GM12878 (cell line): ENCODE measurements around the gene SLMAP. TPM values are rescaled to one million over a fixed set of nuclear protein-coding genes. Genes with fewer than 3 reads are reported as not detected.

Experiments used
- ATAC-seq: fragments of 200-7000 bp; cut with Tn5 transposase; 3 replicates; pipeline ENCODE4 v1.9.1; 2020; ENCODE audit warnings: mild to moderate bottlenecking, moderate library complexity
- BruUV-seq: library from RNA; stranded (reverse); fragments of 400-500 nt; replicated peaks from 2 replicates; lab custom pipeline; 2021; lab: Mats Ljungman, UMichigan
- CTCF ChIA-PET: fragments of 300-600 bp; sonication (Branson Sonifier 250); formaldehyde crosslinking; extraction: SDS; loops from one replicate; lab custom pipeline; 2021; ENCODE audit warnings: inconsistent platforms; lab: Yijun Ruan, JAX
- POLR2A ChIA-PET: fragments of 350-600 bp; formaldehyde crosslinking; extraction: SDS; loops from one replicate; lab custom pipeline; 2021; ENCODE audit warnings: inconsistent platforms; lab: Charles Lee
- RAD21 ChIA-PET: fragments of 300-600 bp; sonication (Branson Sonifier 250); formaldehyde crosslinking; loops from one replicate; lab custom pipeline; 2023; ENCODE audit warnings: antibody characterized with exemption; ENCODE audit not compliant: unreplicated experiment; lab: Charles Lee
- SMC1A ChIA-PET: fragments of 300-600 bp; sonication (Branson Sonifier 250); formaldehyde crosslinking; loops from one replicate; lab custom pipeline; 2023; ENCODE audit not compliant: unreplicated experiment, uncharacterized antibody; lab: Charles Lee
- DNase-seq: peaks from one replicate; pipeline ENCODE4 v3.0.0-alpha.2; 2011; ENCODE audit warnings: low read depth, low spot score
- FAIRE-seq: peaks from 3 replicates; lab custom pipeline; 2011; peaks lifted over from hg19 to GRCh38; lab: Jason Lieb, UNC
- H2AFZ ChIP-seq: 2 replicates; pipeline ENCODE4 v1.6.0; 2011; ENCODE audit warnings: low read depth, low read length, control low read depth; ENCODE audit not compliant: control insufficient read depth
- H3K27ac ChIP-seq: 2 replicates; pipeline ENCODE4 v1.5.1; 2011; ENCODE audit warnings: control low read depth; ENCODE audit not compliant: control insufficient read depth, insufficient read depth
- H3K27me3 ChIP-seq, 2 experiments: replicated peaks in 1 of 2; 2 replicates each; pipeline versions ENCODE4 v1.6.0 to v1.6.1; 2011; ENCODE audit warnings: low read length in 1 of 2; ENCODE audit not compliant: control insufficient read depth in 2 of 2, insufficient read depth in 2 of 2
- H3K36me3 ChIP-seq, 2 experiments: 2 replicates each; pipeline ENCODE4 v1.5.1; 2011; ENCODE audit warnings: low read length in 1 of 2; ENCODE audit not compliant: control insufficient read depth in 2 of 2, insufficient read depth in 2 of 2
- H3K4me1 ChIP-seq: 2 replicates; pipeline ENCODE4 v1.6.1; 2011; ENCODE audit warnings: mild to moderate bottlenecking, low read length, moderate library complexity, mixed read lengths; ENCODE audit not compliant: control insufficient read depth, insufficient read depth
- H3K4me2 ChIP-seq: 2 replicates; pipeline ENCODE4 v1.6.0; 2011; ENCODE audit warnings: control low read depth; ENCODE audit not compliant: control insufficient read depth, insufficient read depth
- H3K4me3 ChIP-seq: fragments of 200-600 bp; sonication (generic); 2 replicates; pipeline ENCODE4 v1.5.1; 2016
- H3K79me2 ChIP-seq: 2 replicates; pipeline ENCODE4 v1.6.0; 2011; ENCODE audit warnings: low read length; ENCODE audit not compliant: control insufficient read depth, insufficient read depth
- H3K9ac ChIP-seq: 2 replicates; pipeline ENCODE4 v1.8.0; 2011; ENCODE audit warnings: low read length, control low read depth, mixed read lengths; ENCODE audit not compliant: control insufficient read depth, insufficient read depth
- H3K9me3 ChIP-seq: replicated peaks from 3 replicates; pipeline ENCODE4 v1.5.1; 2011; ENCODE audit warnings: mild to moderate bottlenecking, low read length; ENCODE audit not compliant: control insufficient read depth, insufficient read depth
- H4K20me1 ChIP-seq: 2 replicates; pipeline ENCODE4 v1.6.0; 2011; ENCODE audit not compliant: control insufficient read depth, insufficient read depth
- BACH1 ChIP-seq: fragments of 450-650 bp; IDR thresholded peaks from 2 replicates; pipeline ENCODE4 v1.6.1; 2017; ENCODE audit warnings: mild to moderate bottlenecking, borderline replicate concordance
- BHLHE40 ChIP-seq, 2 experiments: fragments of 450-650 bp in 1 of 2; IDR thresholded peaks; 2 replicates each; pipeline ENCODE4 v1.6.1; 2011 to 2017; ENCODE audit warnings: low read depth in 2 of 2, borderline replicate concordance in 1 of 2, improper control_type of control experiment in 1 of 2, low read length in 1 of 2, mild to moderate bottlenecking in 1 of 2
- BMI1 ChIP-seq: fragments of 450-650 bp; IDR thresholded peaks from 2 replicates; pipeline ENCODE4 v1.6.1; 2016; ENCODE audit warnings: mild to moderate bottlenecking, moderate library complexity, borderline replicate concordance
- EGR1 ChIP-seq, 2 experiments: IDR thresholded peaks; 1 replicate in 1 of 2; 2 replicates in 1 of 2; pipeline ENCODE4 v1.6.1; 2011 to 2012; ENCODE audit warnings: low read depth in 2 of 2, low read length in 2 of 2, borderline replicate concordance in 1 of 2, mild to moderate bottlenecking in 1 of 2, moderate library complexity in 1 of 2
- FOS ChIP-seq: IDR thresholded peaks from 3 replicates; pipeline ENCODE4 v1.6.1; 2011; ENCODE audit warnings: borderline replicate concordance; ENCODE audit not compliant: insufficient read length; ENCODE audit errors: extremely low read depth
- FOXM1 ChIP-seq: IDR thresholded peaks from 2 replicates; pipeline ENCODE4 v1.6.1; 2012; ENCODE audit warnings: low read depth, mild to moderate bottlenecking, inconsistent platforms, low read length, moderate library complexity
- IKZF1 ChIP-seq: fragments of 450-650 bp; conservative IDR thresholded peaks from 2 replicates; pipeline ENCODE4 v1.6.1; 2017; ENCODE audit warnings: antibody characterized with exemption, mild to moderate bottlenecking
- JUNB ChIP-seq: IDR thresholded peaks from 2 replicates; pipeline ENCODE4 v1.6.1; 2016; ENCODE audit warnings: antibody characterized with exemption, mild to moderate bottlenecking
- JUND ChIP-seq: IDR thresholded peaks from 2 replicates; pipeline ENCODE4 v1.6.1; 2012; ENCODE audit warnings: low read depth, mild to moderate bottlenecking, low read length, improper control_type of control experiment, moderate library complexity
- NKRF ChIP-seq: fragments of 450-650 bp; conservative IDR thresholded peaks from 2 replicates; pipeline ENCODE4 v1.6.1; 2017; ENCODE audit warnings: mild to moderate bottlenecking, moderate library complexity
- POLR2AphosphoS2 ChIP-seq: IDR thresholded peaks from 2 replicates; pipeline ENCODE4 v1.6.1; 2011; ENCODE audit warnings: low read depth, mild to moderate bottlenecking, low read length, improper control_type of control experiment, moderate library complexity
- POU2F2 ChIP-seq: IDR thresholded peaks from 3 replicates; pipeline ENCODE4 v1.6.1; 2011; ENCODE audit warnings: low read depth, mild to moderate bottlenecking, low read length, borderline replicate concordance
- RAD51 ChIP-seq: fragments of 450-650 bp; IDR thresholded peaks from 2 replicates; pipeline ENCODE4 v1.6.1; 2016; ENCODE audit warnings: moderate library complexity, mild to moderate bottlenecking, inconsistent platforms
- RBBP5 ChIP-seq: fragments of 200-600 bp; sonication (generic); conservative IDR thresholded peaks from 2 replicates; pipeline ENCODE4 v1.6.1; 2016
- SMAD5 ChIP-seq: IDR thresholded peaks from 2 replicates; pipeline ENCODE4 v1.6.1; 2016; ENCODE audit warnings: antibody characterized with exemption, low read depth
- TARDBP ChIP-seq: IDR thresholded peaks from 2 replicates; pipeline ENCODE4 v1.6.1; 2016; ENCODE audit warnings: borderline replicate concordance
- TBL1XR1 ChIP-seq: IDR thresholded peaks from 2 replicates; pipeline ENCODE4 v1.6.1; 2012; ENCODE audit warnings: low read depth, low read length, improper control_type of control experiment
- TCF3 ChIP-seq: IDR thresholded peaks from 2 replicates; pipeline ENCODE4 v1.6.1; 2012; ENCODE audit warnings: low read depth, mild to moderate bottlenecking, low read length, borderline replicate concordance; ENCODE audit not compliant: insufficient read depth
- USF1 ChIP-seq: IDR thresholded peaks from 2 replicates; pipeline ENCODE4 v1.6.1; 2011; ENCODE audit warnings: borderline replicate concordance, low read depth, mild to moderate bottlenecking, moderate library complexity, mixed read lengths, low read length; ENCODE audit not compliant: insufficient read depth; ENCODE audit errors: extremely low read length
- USF2 ChIP-seq: IDR thresholded peaks from 2 replicates; pipeline ENCODE4 v1.6.1; 2011; ENCODE audit warnings: low read depth, low read length, improper control_type of control experiment, borderline replicate concordance
- WGBS: methylation state at CpG from one replicate; pipeline ENCODE4 v1.1.6; 2016; ENCODE audit warnings: low lambda C conversion rate; ENCODE audit not compliant: insufficient replicate concordance, insufficient coverage; ENCODE audit errors: missing lambda C conversion rate; 5-methylcytosine and 5-hydroxymethylcytosine counted together
- in situ Hi-C: fragments of 300-500 bp; cut with MboI; formaldehyde crosslinking; loops from 9 replicates; pipeline ENCODE4 v1.14.3; 2018; ENCODE audit warnings: mixed read lengths
- intact Hi-C: fragments of 100-400 bp; cut with micrococcal nuclease; formaldehyde crosslinking; loops from one replicate; pipeline ENCODE4 v1.14.2; 2022; ENCODE audit not compliant: unreplicated experiment
- polyA plus RNA-seq, 11 experiments: library from polyadenylated mRNA; depleted of rRNA in 4 of 11; unstranded in 6 of 11; stranded (reverse) in 5 of 11; fragments of >200 nt; fragmentation: Nextera tagmentation in 4 of 11; fragmentation: Illumina TruSeq in 1 of 11; extraction: Ambion mirVana in 4 of 11; extraction: Trizol in 1 of 11; gene quantifications; 1 replicate in 1 of 11; 2 replicates in 10 of 11; pipeline versions ENCODE4 v1.2.1 to v1.2.3, GENCODE V29; 2011 to 2016; ENCODE audit warnings: inconsistent platforms in 2 of 11, missing spikeins in 2 of 11, low read depth in 1 of 11
- total RNA-seq, 4 experiments: library from RNA; depleted of rRNA in 3 of 4; stranded (reverse); fragments of >200 nt in 3 of 4; fragmentation: Illumina TruSeq in 1 of 4; extraction: Trizol in 1 of 4; gene quantifications; 2 replicates each; pipeline versions ENCODE4 v1.2.1 to v1.2.3, GENCODE V29; 2013 to 2021

Gene SLMAP
- total and polyA plus RNA-seq, 10 of the 15 experiments (the other 5 are each of a cell fraction or from before 2014, with no cell fraction given), result 8.3 to 43.8 (median 26.4) TPM

GRCh38 chr3:57792198-57792597 lies 36.1 kb downstream of the SLMAP start:
- H2AFZ ChIP-seq, result no peak overlapping the region
- no peak overlapping the region for H3K4me3 ChIP-seq
- ChIA-PET CTCF (no interaction called here), RAD21 (interaction anchor here (1.3 to 1.5 kb wide), 2 partner anchors 23 to 196 kb away, joined by 3 to 5 read pairs; no protein-coding TSS in a partner anchor), SMC1A (interaction anchor here (0.7 to 1.5 kb wide), 3 partner anchors 8 to 25 kb away, joined by 3 to 4 read pairs (median 4); no protein-coding TSS in a partner anchor), POLR2A (interaction anchor here (1.9 kb wide), 1 partner anchor 9 kb away, joined by 4 read pairs; no protein-coding TSS in a partner anchor)
- TF ChIP-seq TCF3 (no peak), RBBP5 (no peak), SMAD5 (no peak), USF2 (no peak), JUNB (no peak), BACH1 (no peak), FOS (no peak), POU2F2 (no peak), FOXM1 (no peak), POLR2AphosphoS2 (no peak), BHLHE40 (IDR thresholded peaks at IDR 0.05; ENCODE audit: borderline replicate concordance in 1 of 2, low read depth in 2 of 2, low read length in 1 of 2) (no peak), JUND (no peak), IKZF1 (no peak), BMI1 (no peak), USF1 (no peak), RAD51 (no peak), EGR1 (IDR thresholded peaks at IDR 0.05; ENCODE audit: borderline replicate concordance in 1 of 2, low read depth in 2 of 2, low read length in 2 of 2) (no peak), TARDBP (no peak), TBL1XR1 (no peak), NKRF (no peak)
- no peak overlapping the region for H3K4me2 ChIP-seq
- in situ Hi-C loops, result no loop called here
- 100% methylated on average over 1 of the region's 1 CpG for WGBS
- ATAC-seq, result no peak
- no peaks in the 10 kb centered on the region for H4K20me1 ChIP-seq
- H3K9ac ChIP-seq, result no peak overlapping the region
- no peak for FAIRE-seq
- intact Hi-C loops, result no loop called here
- DNase-seq, result no peak
- no TSS peak for BruUV-seq
- H3K9me3 ChIP-seq, result no peaks in the 10 kb centered on the region
- peaks cover 51% of the 10 kb centered on the region for H3K79me2 ChIP-seq
- H3K4me1 ChIP-seq, result peaks cover 26% of the 10 kb centered on the region
- H3K27me3 ChIP-seq, result no peaks in the 10 kb centered on the region
- H3K27ac ChIP-seq, result no peak overlapping the region
- H3K36me3 ChIP-seq, result no peaks in the 10 kb centered on the region; a peak in 1 of 4 replicates
